Measurements from ENCODE around the gene KRTAP9-1.
"Not testable (repeated sequence)": the region's sequence is repeated elsewhere in the genome, so short reads cannot be mapped to it uniquely, and the experiment has no call there.

Gene KRTAP9-1

GRCh38 chr17:41189837-41190318, at the start of gene KRTAP9-1:
Gene KRTAP9-1, plus strand, starts transcription at chr17:41189887. Its CDS starts 0 bp downstream, at chr17:41189887.
- not testable (repeated sequence) for DNase-seq

GRCh38 chr17:41140360-41141131, 49.1 kb upstream of the KRTAP9-1 start, which contains the start of gene KRTAP4-6:
Gene KRTAP4-6, minus strand, starts transcription at chr17:41140544. Its CDS starts 57 bp downstream, at chr17:41140487.
- DNase-seq = no peak

- no peak for DNase-seq
Observed at GRCh38 chr17:41141361-41141760, 48.3 kb upstream of the KRTAP9-1 start.

GRCh38 chr17:41144846-41145245, 44.8 kb upstream of the KRTAP9-1 start:
- no peak for DNase-seq

GRCh38 chr17:41145261-41145660, 44.4 kb upstream of the KRTAP9-1 start:
- DNase-seq = no peak

GRCh38 chr17:41147531-41148204, 42.0 kb upstream of the KRTAP9-1 start:
- no peak for DNase-seq

- not testable (repeated sequence) for DNase-seq
Observed at GRCh38 chr17:41148971-41149651, 40.6 kb upstream of the KRTAP9-1 start.

- DNase-seq = no peak
Observed at GRCh38 chr17:41149652-41149985, 40.1 kb upstream of the KRTAP9-1 start, which contains the start of gene KRTAP4-5. Gene KRTAP4-5, minus strand, starts transcription at chr17:41149825. Its CDS starts 58 bp downstream, at chr17:41149767.

- no peak for DNase-seq
Observed at GRCh38 chr17:41150026-41150425, 39.7 kb upstream of the KRTAP9-1 start.

- DNase-seq = no peak
Observed at GRCh38 chr17:41151525-41151924, 38.2 kb upstream of the KRTAP9-1 start.

- DNase-seq = no peak
Observed at GRCh38 chr17:41153856-41154255, 35.8 kb upstream of the KRTAP9-1 start.

GRCh38 chr17:41160190-41160589, 29.5 kb upstream of the KRTAP9-1 start:
- not testable (repeated sequence) for DNase-seq

- DNase-seq = no peak
Observed at GRCh38 chr17:41160648-41161047, 29.0 kb upstream of the KRTAP9-1 start, which contains the start of gene KRTAP4-4. Gene KRTAP4-4, minus strand, starts transcription at chr17:41160748. Its CDS starts 57 bp downstream, at chr17:41160691.

- no peak for DNase-seq
Observed at GRCh38 chr17:41163828-41164227, 25.9 kb upstream of the KRTAP9-1 start.

- no peak for DNase-seq
Observed at GRCh38 chr17:41167561-41167960, 22.1 kb upstream of the KRTAP9-1 start.

GRCh38 chr17:41168121-41168520, 21.6 kb upstream of the KRTAP9-1 start, which contains the start of gene KRTAP4-3:
Gene KRTAP4-3, minus strand, starts transcription at chr17:41168221. Its CDS starts 49 bp downstream, at chr17:41168172.
- DNase-seq = no peak

- no peak for DNase-seq
Observed at GRCh38 chr17:41171886-41172285, 17.8 kb upstream of the KRTAP9-1 start.

GRCh38 chr17:41176744-41177387, 12.8 kb upstream of the KRTAP9-1 start:
- no peak for DNase-seq

- DNase-seq = no peak
Observed at GRCh38 chr17:41177727-41178271, 11.9 kb upstream of the KRTAP9-1 start, which contains the start of gene KRTAP4-2. Gene KRTAP4-2, minus strand, starts transcription at chr17:41178221. Its CDS starts 57 bp downstream, at chr17:41178164.

- DNase-seq = no peak
Observed at GRCh38 chr17:41178341-41178740, 11.3 kb upstream of the KRTAP9-1 start.

- DNase-seq = no peak
Observed at GRCh38 chr17:41178843-41179616, 10.7 kb upstream of the KRTAP9-1 start.
